OCI-LY1 (cell line): Measurements from ENCODE around the gene AP2A2.

ENCODE experiments used
- H2AFZ ChIP-seq: fragments of 200-600 bp; sonication (generic), shearing (Covaris generic); 2 replicates; pipeline ENCODE4 v1.6.0; 2014; ENCODE audit warnings: antibody characterized with exemption, mild to moderate bottlenecking, low read length
- H3F3A ChIP-seq: fragments of 200-600 bp; sonication (generic), shearing (Covaris generic); 2 replicates; pipeline ENCODE4 v1.6.0; 2014; ENCODE audit warnings: mild to moderate bottlenecking, antibody characterized with exemption, low read length, moderate library complexity; ENCODE audit not compliant: insufficient read depth
- H3K27ac ChIP-seq: fragments of 200-600 bp; sonication (generic); 2 replicates; pipeline ENCODE4 v1.5.1; 2014; ENCODE audit warnings: low read length, mixed run types, mild to moderate bottlenecking, low read depth; ENCODE audit not compliant: poor library complexity, severe bottlenecking
- H3K27me3 ChIP-seq: fragments of 200-600 bp; sonication (generic); 2 replicates; pipeline ENCODE4 v1.6.0; 2014; ENCODE audit warnings: antibody characterized with exemption, mild to moderate bottlenecking, low read length, moderate library complexity; ENCODE audit not compliant: insufficient read depth
- H3K36me3 ChIP-seq: fragments of 200-600 bp; sonication (generic); 2 replicates; pipeline ENCODE4 v1.6.1; 2014; ENCODE audit warnings: mild to moderate bottlenecking, antibody characterized with exemption, low read length, moderate library complexity, mixed read lengths; ENCODE audit not compliant: insufficient read depth
- H3K4me1 ChIP-seq: fragments of 200-600 bp; sonication (generic); 2 replicates; pipeline ENCODE4 v1.5.1; 2014; ENCODE audit warnings: mild to moderate bottlenecking, low read length, moderate library complexity; ENCODE audit not compliant: insufficient read depth, severe bottlenecking
- H3K4me2 ChIP-seq: fragments of 200-600 bp; sonication (generic), shearing (Covaris generic); 2 replicates; pipeline ENCODE4 v1.6.1; 2014; ENCODE audit warnings: low read length
- H3K4me3 ChIP-seq: fragments of 200-600 bp; sonication (generic); 2 replicates; pipeline ENCODE4 v1.5.1; 2014; ENCODE audit warnings: low read length, low read depth, mild to moderate bottlenecking, mixed read lengths; ENCODE audit not compliant: poor library complexity, severe bottlenecking
- H3K79me2 ChIP-seq: fragments of 200-600 bp; shearing (Covaris generic); 2 replicates; pipeline ENCODE4 v1.6.1; 2016; ENCODE audit warnings: mixed run types, low read length, mixed read lengths; ENCODE audit not compliant: insufficient read depth
- H3K9ac ChIP-seq: fragments of 200-600 bp; sonication (generic), shearing (Covaris generic); 2 replicates; pipeline ENCODE4 v1.6.1; 2014; ENCODE audit warnings: mild to moderate bottlenecking, low read length, mixed read lengths
- H3K9me2 ChIP-seq: fragments of 200-600 bp; sonication (generic), shearing (Covaris generic); 2 replicates; pipeline ENCODE4 v1.6.1; 2014; ENCODE audit warnings: low read depth, mild to moderate bottlenecking, low read length, mixed read lengths
- H3K9me3 ChIP-seq: fragments of 200-600 bp; shearing (Covaris generic); 2 replicates; pipeline ENCODE4 v1.6.1; 2014; ENCODE audit warnings: low read length, mixed read lengths
- H4K20me1 ChIP-seq: fragments of 200-600 bp; sonication (generic), shearing (Covaris generic); 2 replicates; pipeline ENCODE4 v1.6.0; 2016; ENCODE audit warnings: mild to moderate bottlenecking, low read length; ENCODE audit not compliant: insufficient read depth
- CTCF ChIP-seq: fragments of 200-600 bp; sonication (generic), shearing (Covaris generic); IDR thresholded peaks from 2 replicates; pipeline ENCODE4 v1.5.1; 2017; ENCODE audit warnings: mild to moderate bottlenecking, antibody characterized with exemption, low read length, moderate library complexity, mixed read lengths
- EZH2 ChIP-seq: fragments of 200-600 bp; sonication (generic), shearing (Covaris generic); IDR thresholded peaks from 2 replicates; pipeline ENCODE4 v1.8.0; 2017; ENCODE audit warnings: borderline replicate concordance, mixed run types, mild to moderate bottlenecking, antibody characterized with exemption, low read length, moderate library complexity, mixed read lengths

The AP2A2 gene

GRCh38 chr11:927871-928270, 2.2 kb downstream of the AP2A2 start:
- Histone ChIP-seq H3K4me1 (peaks cover 29% of the 10 kb centered on the region), H3K36me3 (peaks cover 21% of the 10 kb centered on the region; the same call in 1 of the 2 replicates), H3K4me3 (peak overlapping the region; percentile 83), H3K4me2 (peak overlapping the region; percentile 94), H3K27ac (peak overlapping the region; percentile 60), H3K9me3 (no peaks in the 10 kb centered on the region), H3F3A (no peaks in the 10 kb centered on the region), H3K9me2 (no peaks in the 10 kb centered on the region), H3K27me3 (no peaks in the 10 kb centered on the region), H2AFZ (no peak overlapping the region), H3K9ac (peak overlapping the region; percentile 23; the same call in 1 of the 2 replicates), H4K20me1 (no peaks in the 10 kb centered on the region), H3K79me2 (peaks cover 34% of the 10 kb centered on the region)
- no peak for TF ChIP-seq CTCF
- no peak for TF ChIP-seq EZH2

- no peaks in the 10 kb centered on the region for H3F3A ChIP-seq
- no peaks in the 10 kb centered on the region for H3K9me3 ChIP-seq
- H3K79me2 ChIP-seq = peaks cover 43% of the 10 kb centered on the region
- H3K27me3 ChIP-seq = no peaks in the 10 kb centered on the region
- H3K9ac ChIP-seq = no peak overlapping the region; the same call in 1 of the 2 replicates
- H3K27ac ChIP-seq = peak overlapping the region; percentile 60
- no peak overlapping the region for H2AFZ ChIP-seq
- peaks cover 30% of the 10 kb centered on the region for H3K4me1 ChIP-seq
- no peaks in the 10 kb centered on the region for H3K9me2 ChIP-seq
- TF ChIP-seq CTCF = no peak
- TF ChIP-seq EZH2 = no peak
- H3K4me2 ChIP-seq = no peak overlapping the region
- no peaks in the 10 kb centered on the region for H4K20me1 ChIP-seq
- no peak overlapping the region for H3K4me3 ChIP-seq
- peaks cover 21% of the 10 kb centered on the region; the same call in 1 of the 2 replicates for H3K36me3 ChIP-seq
Measured at GRCh38 chr11:928786-929185, 3.1 kb downstream of the AP2A2 start.

GRCh38 chr11:929405-929804, 3.7 kb downstream of the AP2A2 start:
- H3K4me1 ChIP-seq = peaks cover 30% of the 10 kb centered on the region
- no peaks in the 10 kb centered on the region for H3K9me2 ChIP-seq
- H3K9me3 ChIP-seq = no peaks in the 10 kb centered on the region
- H3K4me2 ChIP-seq = no peak overlapping the region
- no peak overlapping the region for H3K4me3 ChIP-seq
- H3K27ac ChIP-seq = no peak overlapping the region
- no peaks in the 10 kb centered on the region for H4K20me1 ChIP-seq
- no peaks in the 10 kb centered on the region for H3K27me3 ChIP-seq
- no peak overlapping the region for H2AFZ ChIP-seq
- H3K36me3 ChIP-seq = peaks cover 21% of the 10 kb centered on the region; the same call in 1 of the 2 replicates
- no peaks in the 10 kb centered on the region for H3F3A ChIP-seq
- H3K79me2 ChIP-seq = peaks cover 50% of the 10 kb centered on the region
- H3K9ac ChIP-seq = no peak overlapping the region
- no peak for TF ChIP-seq CTCF
- TF ChIP-seq EZH2 = no peak
